A673 (cell line): ENCODE results near the gene NUDT3.

ENCODE experiments used
- EZH2 ChIP-seq: fragments of 200-600 bp; sonication (generic); IDR thresholded peaks from 2 replicates; pipeline ENCODE4 v1.6.1; 2017; ENCODE audit warnings: borderline replicate concordance, low read depth, mild to moderate bottlenecking, mixed read lengths, antibody characterized with exemption, low read length; ENCODE audit not compliant: poor library complexity, severe bottlenecking
- TF ChIP-seq, protein P1 (sequence below): fragments of 300-800, 200-600 bp; sonication (generic); conservative IDR thresholded peaks from 2 replicates; pipeline ENCODE4 v1.5.1; 2017; ENCODE audit warnings: low read depth, mild to moderate bottlenecking, antibody characterized with exemption, low read length, moderate library complexity, mixed read lengths

DNA sequence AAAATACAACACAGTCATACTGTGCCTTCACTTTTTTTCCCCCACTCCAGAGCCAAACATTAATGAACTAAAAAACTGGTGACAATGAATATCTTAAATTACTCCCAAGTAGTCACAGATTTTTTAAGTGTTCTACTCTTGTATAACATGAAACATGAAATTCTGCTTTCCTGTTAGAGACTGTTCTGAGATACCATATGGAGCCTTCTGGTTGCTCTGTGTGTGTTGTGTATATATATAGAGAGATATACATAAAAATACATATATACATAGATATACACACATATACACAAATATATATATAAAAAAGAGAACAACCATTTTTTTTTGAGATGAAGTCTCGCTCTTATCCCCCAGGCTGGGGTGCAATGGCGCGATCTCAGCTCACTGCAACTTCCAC, 63.5 kb downstream of the NUDT3 start:
- TF ChIP-seq EZH2 = no peak
- TF ChIP-seq, protein P1, sequence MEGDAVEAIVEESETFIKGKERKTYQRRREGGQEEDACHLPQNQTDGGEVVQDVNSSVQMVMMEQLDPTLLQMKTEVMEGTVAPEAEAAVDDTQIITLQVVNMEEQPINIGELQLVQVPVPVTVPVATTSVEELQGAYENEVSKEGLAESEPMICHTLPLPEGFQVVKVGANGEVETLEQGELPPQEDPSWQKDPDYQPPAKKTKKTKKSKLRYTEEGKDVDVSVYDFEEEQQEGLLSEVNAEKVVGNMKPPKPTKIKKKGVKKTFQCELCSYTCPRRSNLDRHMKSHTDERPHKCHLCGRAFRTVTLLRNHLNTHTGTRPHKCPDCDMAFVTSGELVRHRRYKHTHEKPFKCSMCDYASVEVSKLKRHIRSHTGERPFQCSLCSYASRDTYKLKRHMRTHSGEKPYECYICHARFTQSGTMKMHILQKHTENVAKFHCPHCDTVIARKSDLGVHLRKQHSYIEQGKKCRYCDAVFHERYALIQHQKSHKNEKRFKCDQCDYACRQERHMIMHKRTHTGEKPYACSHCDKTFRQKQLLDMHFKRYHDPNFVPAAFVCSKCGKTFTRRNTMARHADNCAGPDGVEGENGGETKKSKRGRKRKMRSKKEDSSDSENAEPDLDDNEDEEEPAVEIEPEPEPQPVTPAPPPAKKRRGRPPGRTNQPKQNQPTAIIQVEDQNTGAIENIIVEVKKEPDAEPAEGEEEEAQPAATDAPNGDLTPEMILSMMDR = no peak
